Measurements from ENCODE around the gene LASP1. TPM values are rescaled to one million over a fixed set of nuclear protein-coding genes. Genes with fewer than 3 reads are reported as not detected.

Gene LASP1
- total RNA-seq, 1 experiment from 2014 or later = 78.3 TPM

DNA sequence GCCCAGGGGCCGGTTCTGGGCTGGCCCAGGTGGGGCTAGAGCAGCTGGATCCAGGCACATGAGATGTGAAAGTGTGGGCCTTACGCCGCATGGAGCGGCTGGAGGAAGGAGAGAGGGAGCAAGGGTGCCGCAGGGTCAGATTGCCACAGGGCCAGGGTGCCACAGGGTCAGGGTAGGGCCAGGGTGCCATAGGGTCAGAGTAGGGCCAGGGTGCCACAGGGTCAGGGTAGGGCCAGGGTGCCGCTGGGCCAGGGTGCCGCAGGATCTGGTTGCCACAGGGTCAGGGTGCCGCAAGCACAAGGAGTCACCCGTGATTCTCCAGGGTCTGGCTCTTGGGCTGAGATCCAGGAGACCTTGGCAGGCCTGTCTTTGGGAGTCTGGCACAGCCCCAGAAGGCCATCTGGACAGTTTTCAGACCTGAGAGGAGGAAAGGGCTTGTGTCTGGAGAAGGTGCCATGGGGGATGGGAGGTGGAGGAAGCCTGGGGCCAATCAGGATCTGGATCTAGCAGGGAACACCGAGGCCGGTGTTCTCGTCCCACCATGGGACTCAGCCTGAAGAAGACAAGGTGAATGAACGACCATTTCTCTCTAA, 42.5 kb downstream of the LASP1 start:
- BruUV-seq (replicated peaks) = no TSS peak
- intact Hi-C loops (cut with micrococcal nuclease; ENCODE audit: unreplicated experiment) = no loop called here
- H3K27me3 ChIP-seq (replicated peaks; ENCODE audit: insufficient read depth, low read depth, low read length, poor library complexity) = no peaks in the 10 kb centered on the region
- no peak overlapping the region for H3K4me3 ChIP-seq (ENCODE audit: low read depth, low read length, poor library complexity, severe bottlenecking)
- no peaks in the 10 kb centered on the region for H3K36me3 ChIP-seq (ENCODE audit: insufficient read depth, low read length, poor library complexity, severe bottlenecking)
- H3K4me1 ChIP-seq (ENCODE audit: insufficient read depth, low read length, poor library complexity, severe bottlenecking) = no peaks in the 10 kb centered on the region
- ChIA-PET POLR2A (ENCODE audit: low non-redundant PET) (no interaction called here), CTCF (no interaction called here)
- DNase-seq (ENCODE audit: low spot score) = no peak
- H3K27ac ChIP-seq (ENCODE audit: low read depth, low read length, poor library complexity, severe bottlenecking) = no peak overlapping the region
- no peak for TF ChIP-seq EZH2 (IDR thresholded peaks at IDR 0.05; ENCODE audit: borderline replicate concordance, low read depth, low read length, poor library complexity, severe bottlenecking)
- TF ChIP-seq, protein P1, sequence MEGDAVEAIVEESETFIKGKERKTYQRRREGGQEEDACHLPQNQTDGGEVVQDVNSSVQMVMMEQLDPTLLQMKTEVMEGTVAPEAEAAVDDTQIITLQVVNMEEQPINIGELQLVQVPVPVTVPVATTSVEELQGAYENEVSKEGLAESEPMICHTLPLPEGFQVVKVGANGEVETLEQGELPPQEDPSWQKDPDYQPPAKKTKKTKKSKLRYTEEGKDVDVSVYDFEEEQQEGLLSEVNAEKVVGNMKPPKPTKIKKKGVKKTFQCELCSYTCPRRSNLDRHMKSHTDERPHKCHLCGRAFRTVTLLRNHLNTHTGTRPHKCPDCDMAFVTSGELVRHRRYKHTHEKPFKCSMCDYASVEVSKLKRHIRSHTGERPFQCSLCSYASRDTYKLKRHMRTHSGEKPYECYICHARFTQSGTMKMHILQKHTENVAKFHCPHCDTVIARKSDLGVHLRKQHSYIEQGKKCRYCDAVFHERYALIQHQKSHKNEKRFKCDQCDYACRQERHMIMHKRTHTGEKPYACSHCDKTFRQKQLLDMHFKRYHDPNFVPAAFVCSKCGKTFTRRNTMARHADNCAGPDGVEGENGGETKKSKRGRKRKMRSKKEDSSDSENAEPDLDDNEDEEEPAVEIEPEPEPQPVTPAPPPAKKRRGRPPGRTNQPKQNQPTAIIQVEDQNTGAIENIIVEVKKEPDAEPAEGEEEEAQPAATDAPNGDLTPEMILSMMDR (conservative IDR thresholded peaks at IDR 0.05; ENCODE audit: low read depth, low read length) = no peak
- H3K9me3 ChIP-seq (ENCODE audit: low read depth, low read length, poor library complexity, severe bottlenecking) = no peaks in the 10 kb centered on the region

DNA sequence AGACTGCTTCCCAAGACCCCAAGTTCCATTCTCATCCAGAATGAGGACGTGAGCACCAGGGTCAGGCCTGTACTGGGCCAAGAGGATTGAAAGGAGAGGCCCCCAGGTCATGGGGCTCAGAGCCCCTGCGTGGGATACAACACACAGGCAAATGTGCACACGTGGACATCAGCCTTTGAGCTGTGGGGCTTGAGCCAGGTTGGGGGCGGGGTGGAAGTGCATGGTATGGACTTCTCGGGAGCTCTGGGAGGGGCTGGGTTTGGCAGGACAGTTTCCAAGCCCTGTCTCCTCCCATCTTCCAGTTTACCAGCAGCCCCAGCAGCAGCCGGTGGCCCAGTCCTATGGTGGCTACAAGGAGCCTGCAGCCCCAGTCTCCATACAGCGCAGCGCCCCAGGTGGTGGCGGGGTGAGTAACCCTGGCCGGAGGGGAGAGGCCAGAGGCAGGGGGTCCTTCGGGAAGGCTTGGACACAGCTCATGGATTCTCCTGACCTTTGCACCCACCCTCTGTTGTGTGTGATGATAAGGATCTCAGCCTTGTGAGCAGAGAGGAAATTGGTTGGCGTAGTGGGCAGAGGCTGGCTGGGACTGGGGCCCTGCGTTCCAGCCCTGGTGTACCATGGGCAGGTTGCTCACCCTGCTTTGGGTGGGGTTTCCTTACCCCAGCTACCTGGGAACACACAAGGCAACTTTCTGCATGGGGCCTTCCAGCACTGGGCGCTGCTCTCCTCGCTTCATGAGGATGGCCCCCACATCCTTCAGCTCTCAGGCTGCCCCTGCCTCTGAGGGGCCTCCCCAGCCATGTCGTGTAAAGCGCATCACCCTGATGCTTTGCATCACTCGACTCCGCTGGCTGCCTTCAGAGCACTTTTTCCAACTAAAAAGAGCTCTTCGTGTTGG, 45.1 kb downstream of the LASP1 start:
- ChIA-PET CTCF (no interaction called here), POLR2A (ENCODE audit: low non-redundant PET) (no interaction called here)
- Histone ChIP-seq H3K4me1 (ENCODE audit: insufficient read depth, low read length, poor library complexity, severe bottlenecking) (no peaks in the 10 kb centered on the region), H3K36me3 (ENCODE audit: insufficient read depth, low read length, poor library complexity, severe bottlenecking) (no peaks in the 10 kb centered on the region), H3K9me3 (ENCODE audit: low read depth, low read length, poor library complexity, severe bottlenecking) (no peaks in the 10 kb centered on the region), H3K4me3 (ENCODE audit: low read depth, low read length, poor library complexity, severe bottlenecking) (no peak overlapping the region), H3K27ac (ENCODE audit: low read depth, low read length, poor library complexity, severe bottlenecking) (no peak overlapping the region), H3K27me3 (replicated peaks; ENCODE audit: insufficient read depth, low read depth, low read length, poor library complexity) (no peaks in the 10 kb centered on the region)
- no peak for TF ChIP-seq EZH2 (IDR thresholded peaks at IDR 0.05; ENCODE audit: borderline replicate concordance, low read depth, low read length, poor library complexity, severe bottlenecking)
- TF ChIP-seq, protein P1 (conservative IDR thresholded peaks at IDR 0.05; ENCODE audit: low read depth, low read length) = no peak
- intact Hi-C loops (cut with micrococcal nuclease; ENCODE audit: unreplicated experiment) = no loop called here
- no peak for DNase-seq (ENCODE audit: low spot score)
- BruUV-seq (replicated peaks) = no TSS peak

DNA sequence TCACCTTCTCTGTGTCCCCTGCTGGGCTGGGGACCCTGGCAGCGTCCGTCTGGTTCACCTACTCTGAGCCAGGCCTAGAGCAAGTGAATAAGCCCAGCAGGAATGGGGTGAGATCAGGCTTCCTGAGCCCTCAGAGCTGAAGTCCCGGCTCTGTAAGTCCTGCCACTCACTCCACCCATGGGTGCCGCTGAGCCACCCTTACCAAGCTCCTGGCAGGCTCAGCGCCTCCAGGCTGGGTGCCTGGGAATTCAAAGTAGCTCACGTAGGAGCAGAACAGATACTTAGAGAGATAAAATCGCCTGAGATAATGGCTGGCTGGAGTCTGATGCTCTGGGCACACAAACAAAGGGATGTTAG, 45.8 kb downstream of the LASP1 start:
- ChIA-PET POLR2A (ENCODE audit: low non-redundant PET) (no interaction called here), CTCF (no interaction called here)
- TF ChIP-seq, protein P1 (conservative IDR thresholded peaks at IDR 0.05; ENCODE audit: low read depth, low read length) = no peak
- no peak for TF ChIP-seq EZH2 (IDR thresholded peaks at IDR 0.05; ENCODE audit: borderline replicate concordance, low read depth, low read length, poor library complexity, severe bottlenecking)
- no peaks in the 10 kb centered on the region for H3K36me3 ChIP-seq (ENCODE audit: insufficient read depth, low read length, poor library complexity, severe bottlenecking)
- no peaks in the 10 kb centered on the region for H3K27me3 ChIP-seq (replicated peaks; ENCODE audit: insufficient read depth, low read depth, low read length, poor library complexity)
- no peaks in the 10 kb centered on the region for H3K4me1 ChIP-seq (ENCODE audit: insufficient read depth, low read length, poor library complexity, severe bottlenecking)
- intact Hi-C loops (cut with micrococcal nuclease; ENCODE audit: unreplicated experiment) = no loop called here
- H3K4me3 ChIP-seq (ENCODE audit: low read depth, low read length, poor library complexity, severe bottlenecking) = no peak overlapping the region
- DNase-seq (ENCODE audit: low spot score) = no peak
- H3K9me3 ChIP-seq (ENCODE audit: low read depth, low read length, poor library complexity, severe bottlenecking) = no peaks in the 10 kb centered on the region
- no peak overlapping the region for H3K27ac ChIP-seq (ENCODE audit: low read depth, low read length, poor library complexity, severe bottlenecking)
- no TSS peak for BruUV-seq (replicated peaks)
